HEK293T (cell line): ENCODE results near the gene TMEM59.

ENCODE experiments used
- CTCF ChIA-PET: fragments of 350-600 bp; formaldehyde crosslinking; extraction: SDS; loops from one replicate; lab custom pipeline; 2021; ENCODE audit warnings: antibody characterized with exemption, inconsistent platforms; lab: Yijun Ruan, JAX
- POLR2A ChIA-PET: fragments of 350-600 bp; formaldehyde crosslinking; extraction: SDS; loops from one replicate; lab custom pipeline; 2020; ENCODE audit warnings: antibody characterized with exemption, inconsistent platforms; lab: Yijun Ruan, JAX
- DNase-seq: peaks from one replicate; pipeline ENCODE4 v3.0.0; 2012; ENCODE audit warnings: mixed read lengths; ENCODE audit errors: extremely low spot score
- ARNT ChIP-seq: fragments of 450-650 bp; IDR thresholded peaks from 2 replicates; pipeline ENCODE4 v1.6.1; 2017; ENCODE audit warnings: mild to moderate bottlenecking
- BHLHE40 ChIP-seq: fragments of 450-650 bp; IDR thresholded peaks from 2 replicates; pipeline ENCODE4 v1.6.1; 2016; ENCODE audit warnings: mild to moderate bottlenecking, moderate library complexity, borderline replicate concordance
- CTBP1 ChIP-seq: fragments of 450-650 bp; IDR thresholded peaks from 2 replicates; pipeline ENCODE4 v1.6.1; 2016; ENCODE audit warnings: borderline replicate concordance
- ELF4 ChIP-seq: fragments of 450-650 bp; IDR thresholded peaks from 2 replicates; pipeline ENCODE4 v1.6.1; 2017; ENCODE audit warnings: antibody characterized with exemption
- FOXA1 ChIP-seq: fragments of 450-650 bp; IDR thresholded peaks from 2 replicates; pipeline ENCODE4 v1.6.1; 2016; ENCODE audit warnings: mild to moderate bottlenecking
- FOXK2 ChIP-seq: fragments of 450-650 bp; IDR thresholded peaks from 2 replicates; pipeline ENCODE4 v1.6.1; 2016; ENCODE audit warnings: mild to moderate bottlenecking
- FOXM1 ChIP-seq: fragments of 450-650 bp; IDR thresholded peaks from 2 replicates; pipeline ENCODE4 v1.6.1; 2017; ENCODE audit warnings: mild to moderate bottlenecking, borderline replicate concordance
- HDGF ChIP-seq: fragments of 450-650 bp; IDR thresholded peaks from 2 replicates; pipeline ENCODE4 v1.6.1; 2017; ENCODE audit warnings: antibody characterized with exemption, borderline replicate concordance
- L3MBTL2 ChIP-seq: fragments of 450-650 bp; conservative IDR thresholded peaks from 2 replicates; pipeline ENCODE4 v1.6.1; 2016; ENCODE audit warnings: mild to moderate bottlenecking
- LEF1 ChIP-seq: fragments of 450-650 bp; IDR thresholded peaks from 2 replicates; pipeline ENCODE4 v1.6.1; 2017; ENCODE audit warnings: mild to moderate bottlenecking, borderline replicate concordance
- NFRKB ChIP-seq: fragments of 450-650 bp; IDR thresholded peaks from 2 replicates; pipeline ENCODE4 v1.6.1; 2016; ENCODE audit warnings: mild to moderate bottlenecking, moderate library complexity
- SP1 ChIP-seq: fragments of 450-650 bp; IDR thresholded peaks from 2 replicates; pipeline ENCODE4 v1.6.1; 2017
- SUZ12 ChIP-seq: fragments of 450-650 bp; IDR thresholded peaks from 2 replicates; pipeline ENCODE4 v1.6.1; 2016; ENCODE audit warnings: mild to moderate bottlenecking
- TARDBP ChIP-seq: fragments of 450-650 bp; IDR thresholded peaks from 2 replicates; pipeline ENCODE4 v1.6.1; 2016
- ZNF384 ChIP-seq: fragments of 450-650 bp; IDR thresholded peaks from 2 replicates; pipeline ENCODE4 v1.6.1; 2016
- TF ChIP-seq, protein P1 (sequence below): fragments of 450-650 bp; IDR thresholded peaks from 2 replicates; pipeline ENCODE4 v1.6.1; 2016

Gene TMEM59

DNA sequence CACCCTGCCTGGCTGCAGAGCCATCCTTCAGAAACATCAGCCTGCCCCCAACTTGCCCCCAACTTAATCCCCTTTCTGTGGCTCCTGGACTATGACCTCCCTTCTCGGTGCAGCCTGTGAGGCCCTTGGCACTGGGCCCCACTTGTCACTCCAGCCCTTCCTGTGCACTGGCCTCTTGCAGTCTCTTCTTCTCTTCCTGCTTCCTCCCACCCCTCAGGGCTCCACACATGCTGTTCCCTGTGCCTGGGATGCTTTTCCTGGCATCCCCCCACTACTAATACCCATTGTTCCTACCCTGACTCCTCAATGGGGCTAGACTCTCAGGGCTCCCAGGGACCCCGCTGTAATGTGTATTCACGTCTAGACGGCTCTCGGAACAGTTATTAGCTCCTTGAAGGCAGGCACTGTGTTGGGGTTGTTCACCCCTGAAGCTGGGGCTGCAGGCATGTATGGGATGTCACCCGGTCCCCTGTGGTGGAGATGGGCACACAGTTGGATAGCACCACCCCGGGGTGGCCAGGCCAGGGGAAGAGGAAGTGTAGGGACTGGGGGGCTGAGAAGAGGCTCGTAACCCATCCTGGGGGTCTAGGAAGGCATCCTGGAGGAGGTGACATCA lies 39.5 kb downstream of the TMEM59 start:
- POLR2A ChIA-PET: no interaction called here
- DNase-seq: no peak
- TF ChIP-seq, protein P1, sequence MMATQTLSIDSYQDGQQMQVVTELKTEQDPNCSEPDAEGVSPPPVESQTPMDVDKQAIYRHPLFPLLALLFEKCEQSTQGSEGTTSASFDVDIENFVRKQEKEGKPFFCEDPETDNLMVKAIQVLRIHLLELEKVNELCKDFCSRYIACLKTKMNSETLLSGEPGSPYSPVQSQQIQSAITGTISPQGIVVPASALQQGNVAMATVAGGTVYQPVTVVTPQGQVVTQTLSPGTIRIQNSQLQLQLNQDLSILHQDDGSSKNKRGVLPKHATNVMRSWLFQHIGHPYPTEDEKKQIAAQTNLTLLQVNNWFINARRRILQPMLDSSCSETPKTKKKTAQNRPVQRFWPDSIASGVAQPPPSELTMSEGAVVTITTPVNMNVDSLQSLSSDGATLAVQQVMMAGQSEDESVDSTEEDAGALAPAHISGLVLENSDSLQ: no peak
- no peak for TF ChIP-seq TARDBP
- no peak for TF ChIP-seq CTBP1
- TF ChIP-seq FOXK2: no peak
- no peak for TF ChIP-seq ARNT
- TF ChIP-seq SUZ12: no peak
- no peak for TF ChIP-seq ELF4
- TF ChIP-seq SP1: no peak
- no peak for TF ChIP-seq FOXM1
- no peak for TF ChIP-seq FOXA1
- TF ChIP-seq NFRKB: no peak
- CTCF ChIA-PET: no interaction called here

DNA sequence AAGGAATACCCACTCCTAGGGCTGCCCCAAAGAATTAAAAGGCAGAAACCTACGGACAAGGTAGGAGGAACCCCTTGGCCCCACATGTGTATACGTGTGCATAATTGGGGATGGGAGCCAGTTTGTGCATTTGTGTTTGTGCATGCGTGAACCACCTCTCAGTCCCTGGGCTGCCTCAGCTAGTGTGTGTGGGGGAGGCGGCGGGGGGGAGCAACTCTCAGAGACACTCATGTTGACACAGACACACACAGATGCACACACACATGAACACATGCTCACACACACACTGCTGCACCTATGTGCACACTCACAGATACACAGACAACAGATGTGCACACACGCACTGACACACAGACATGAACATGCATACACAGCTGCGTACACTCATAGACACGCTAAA lies 40.1 kb downstream of the TMEM59 start:
- ChIA-PET CTCF (no interaction called here), POLR2A (no interaction called here)
- TF ChIP-seq, protein P1: no peak
- no peak for TF ChIP-seq BHLHE40
- TF ChIP-seq HDGF: no peak
- no peak for TF ChIP-seq FOXK2
- TF ChIP-seq TARDBP: no peak
- no peak for TF ChIP-seq FOXM1
- no peak for TF ChIP-seq FOXA1
- DNase-seq: no peak

DNA sequence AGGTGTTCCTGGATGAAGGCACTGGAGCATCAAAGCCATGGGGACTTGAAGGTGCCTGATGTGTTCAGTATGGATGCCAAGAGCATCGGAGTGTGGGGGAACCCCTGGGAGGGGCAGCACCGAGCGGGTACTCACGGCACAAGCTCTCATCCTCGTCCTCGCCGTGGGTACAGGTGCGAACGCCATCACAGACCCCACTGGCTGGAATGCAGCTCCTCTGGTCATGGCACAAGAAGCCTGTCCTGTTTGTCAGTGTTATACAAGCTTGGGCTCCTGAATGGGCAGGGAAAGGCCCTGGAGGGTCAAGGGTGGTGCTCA lies 41.0 kb downstream of the TMEM59 start:
- POLR2A ChIA-PET: no interaction called here
- no peak for TF ChIP-seq FOXA1
- no peak for TF ChIP-seq BHLHE40
- no peak for TF ChIP-seq LEF1
- no peak for TF ChIP-seq ARNT
- TF ChIP-seq FOXK2: no peak
- TF ChIP-seq NFRKB: no peak
- TF ChIP-seq, protein P1: no peak
- no peak for TF ChIP-seq ELF4
- TF ChIP-seq L3MBTL2: no peak
- TF ChIP-seq TARDBP: no peak
- TF ChIP-seq SP1: no peak
- no peak for TF ChIP-seq ZNF384
- no peak for TF ChIP-seq SUZ12
- TF ChIP-seq HDGF: no peak
- TF ChIP-seq FOXM1: no peak
- no peak for TF ChIP-seq CTBP1
- CTCF ChIA-PET: interaction anchor here (0.5 kb wide), 1 partner anchor 150 kb away, joined by 3 read pairs; no protein-coding TSS in a partner anchor
- no peak for DNase-seq

DNA sequence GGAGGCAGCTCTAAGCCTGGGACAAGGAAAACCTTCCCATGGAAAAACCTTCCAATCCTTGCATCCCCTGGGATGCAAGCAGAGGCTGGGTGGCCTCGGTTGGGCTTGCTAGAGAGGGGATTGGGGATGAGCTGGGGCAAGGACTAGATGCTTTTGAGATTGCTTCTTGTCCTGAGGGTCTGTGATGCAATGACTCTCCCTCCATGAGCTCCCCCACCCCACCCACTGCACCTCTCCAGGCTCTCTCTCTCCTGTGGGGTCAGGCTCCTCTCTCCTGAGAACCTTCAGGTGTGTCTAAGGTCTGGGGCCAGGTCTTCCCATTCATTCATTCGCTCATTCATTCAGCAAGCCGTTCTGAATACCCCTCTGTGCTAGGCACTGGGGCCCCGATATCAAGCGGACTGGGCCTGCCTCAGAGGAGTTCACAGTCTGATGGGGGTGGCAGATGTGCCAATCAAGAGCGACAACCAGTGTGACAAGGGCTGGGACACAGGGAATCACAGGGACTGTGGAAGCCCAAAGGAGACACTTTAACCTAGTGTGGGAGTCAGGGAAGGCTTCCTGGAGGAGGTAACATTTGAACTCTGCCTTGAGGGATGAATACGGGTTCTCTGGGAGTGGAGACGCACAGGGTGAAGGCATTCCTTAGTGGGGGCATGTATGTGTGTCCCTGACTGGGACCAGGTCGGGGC lies 41.5 kb downstream of the TMEM59 start:
- POLR2A ChIA-PET: no interaction called here
- TF ChIP-seq FOXM1 (no peak), SP1 (no peak), BHLHE40 (no peak), ZNF384 (no peak), L3MBTL2 (no peak), LEF1 (no peak), FOXK2 (no peak), HDGF (no peak), ELF4 (no peak), FOXA1 (no peak), ARNT (no peak), CTBP1 (no peak), NFRKB (no peak), SUZ12 (no peak)
- TF ChIP-seq, protein P1: no peak
- no peak for DNase-seq
- CTCF ChIA-PET: no interaction called here

DNA sequence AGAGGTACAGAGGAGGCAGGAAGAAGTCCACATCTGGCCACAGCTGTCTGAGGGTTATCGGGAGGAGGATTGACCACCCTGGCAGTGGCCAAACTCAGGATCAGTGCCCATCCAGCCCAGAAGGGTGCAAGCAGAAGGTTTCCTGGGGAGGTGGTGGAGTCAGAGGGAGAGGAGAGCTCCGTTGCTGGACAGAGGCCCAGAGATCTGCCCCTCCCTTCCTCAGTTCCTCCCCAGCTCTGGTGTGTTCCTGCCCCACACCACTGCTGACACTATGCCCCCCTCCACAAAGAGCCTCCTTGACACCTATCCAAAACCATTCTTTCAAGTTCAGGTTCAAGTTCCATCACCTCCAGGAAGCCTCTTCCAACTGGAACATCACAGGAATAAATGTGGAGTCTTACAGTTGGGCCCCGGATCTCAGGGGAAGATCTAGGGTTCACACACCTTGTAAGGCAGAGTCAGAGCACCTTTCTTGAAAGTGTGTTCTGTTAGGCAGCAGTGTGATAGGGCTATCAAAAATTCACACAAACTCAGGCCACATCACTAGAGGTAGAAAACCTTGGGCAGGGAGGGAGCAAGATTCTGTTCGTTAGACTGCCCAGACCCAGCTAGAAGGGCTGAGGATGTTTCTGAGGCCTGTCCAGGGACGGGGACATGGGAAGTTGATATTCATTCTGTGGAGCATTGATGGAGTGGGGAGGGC lies 42.4 kb downstream of the TMEM59 start:
- TF ChIP-seq CTBP1 (no peak), ELF4 (no peak), HDGF (no peak), NFRKB (no peak), SP1 (no peak), ZNF384 (no peak)
- TF ChIP-seq, protein P1: no peak
- POLR2A ChIA-PET: no interaction called here
- CTCF ChIA-PET: no interaction called here
- no peak for DNase-seq
